CD1c-positive myeloid dendritic cell (primary cell): ENCODE results near the gene SHFL.

Experiments used
- DNase-seq: peaks from one replicate; pipeline ENCODE4 v3.0.0-alpha.2; 2016; ENCODE audit errors: extremely low spot score

The SHFL gene

GRCh38 chr19:10109528-10109927 is 23.4 kb downstream of the SHFL start:
- DNase-seq = no peak

GRCh38 chr19:10110076-10110971 is 24.2 kb downstream of the SHFL start:
- DNase-seq = no peak

GRCh38 chr19:10110972-10111317 is 24.8 kb downstream of the SHFL start:
- no peak for DNase-seq

- peak; percentile 87 for DNase-seq
Measured at GRCh38 chr19:10111405-10111811, 25.3 kb downstream of the SHFL start, which contains the start of gene P2RY11. TSS of gene P2RY11 (plus strand) at chr19:10111693. CDS start at chr19:10111722, 29 bp downstream.

- DNase-seq = peak; percentile 90
Measured at GRCh38 chr19:10112037-10112761, 26.1 kb downstream of the SHFL start.

GRCh38 chr19:10112895-10113591 is 26.9 kb downstream of the SHFL start:
- peak; percentile 37 for DNase-seq

GRCh38 chr19:10113592-10113963 is 27.5 kb downstream of the SHFL start:
- DNase-seq = no peak

GRCh38 chr19:10113964-10114650 is 28.0 kb downstream of the SHFL start:
- DNase-seq = no peak

GRCh38 chr19:10114651-10115391 is 28.7 kb downstream of the SHFL start:
- DNase-seq = no peak

GRCh38 chr19:10115392-10116084 is 29.4 kb downstream of the SHFL start:
- DNase-seq = no peak

GRCh38 chr19:10116085-10116865 is 30.2 kb downstream of the SHFL start:
- no peak for DNase-seq

GRCh38 chr19:10116866-10117616 is 30.9 kb downstream of the SHFL start:
- no peak for DNase-seq

- DNase-seq = no peak
Measured at GRCh38 chr19:10118960-10119359, 32.8 kb downstream of the SHFL start.

GRCh38 chr19:10120538-10121189 is 34.5 kb downstream of the SHFL start:
- no peak for DNase-seq

GRCh38 chr19:10122045-10122444 is 35.9 kb downstream of the SHFL start:
- DNase-seq = no peak

- DNase-seq = no peak
Measured at GRCh38 chr19:10124429-10124828, 38.3 kb downstream of the SHFL start.

GRCh38 chr19:10126213-10126639 is 40.1 kb downstream of the SHFL start:
- peak; percentile 92 for DNase-seq

- peak; percentile 85 for DNase-seq
Measured at GRCh38 chr19:10132905-10133304, 46.8 kb downstream of the SHFL start.
